Activated CD4-positive, CD25-positive, alpha-beta regulatory T cell treated with anti-CD3 and anti-CD28 coated beads, Interleukin-2, amount 50 U/mL, for 24 hours (primary cell): ENCODE measurements around the gene TMEM97.
A peak's percentile ranks its signal among the peaks of the same experiment; 100 is the strongest.

Experiments used
- ATAC-seq, 2 donors: fragments of 150-1000 bp; cut with Tn5 transposase; one replicate each; pipeline ENCODE4 v1.10.0; 2021; ENCODE audit warnings: mild to moderate bottlenecking in 1 of 2, moderate library complexity in 1 of 2

TMEM97 gene

DNA sequence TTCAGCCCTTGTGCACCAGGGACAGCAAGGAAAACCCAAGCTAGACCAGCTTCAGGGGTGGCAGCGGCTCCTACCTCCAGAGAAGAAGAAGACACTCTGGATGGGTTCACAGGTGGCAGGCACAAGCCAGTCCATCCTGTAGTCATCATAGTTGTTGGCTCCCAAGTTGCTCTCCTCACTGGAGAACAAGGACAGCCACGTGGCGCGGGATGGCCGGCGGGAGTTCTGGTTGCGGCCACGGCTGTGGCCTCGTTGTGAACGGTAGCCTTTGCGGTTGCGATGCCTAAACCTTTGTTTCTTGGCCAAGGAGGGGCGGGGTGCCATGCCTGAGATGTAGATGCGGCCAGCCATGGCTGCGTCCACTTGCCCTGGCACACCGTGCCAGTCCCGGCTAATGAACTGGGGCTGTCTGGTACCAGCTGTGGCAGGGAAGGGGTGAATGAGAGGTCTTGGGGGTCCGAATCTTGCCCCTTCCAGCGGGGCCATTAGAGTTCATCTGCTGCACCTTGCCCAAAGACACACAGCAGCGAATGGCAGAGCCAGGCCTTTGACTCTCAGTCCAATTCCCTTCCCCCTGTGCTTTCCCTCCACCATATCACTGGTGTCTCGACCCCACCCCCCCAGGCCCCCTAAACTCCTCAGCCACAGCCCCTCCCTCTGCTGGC, 48.8 kb downstream of the TMEM97 start:
- ATAC-seq: no peak

DNA sequence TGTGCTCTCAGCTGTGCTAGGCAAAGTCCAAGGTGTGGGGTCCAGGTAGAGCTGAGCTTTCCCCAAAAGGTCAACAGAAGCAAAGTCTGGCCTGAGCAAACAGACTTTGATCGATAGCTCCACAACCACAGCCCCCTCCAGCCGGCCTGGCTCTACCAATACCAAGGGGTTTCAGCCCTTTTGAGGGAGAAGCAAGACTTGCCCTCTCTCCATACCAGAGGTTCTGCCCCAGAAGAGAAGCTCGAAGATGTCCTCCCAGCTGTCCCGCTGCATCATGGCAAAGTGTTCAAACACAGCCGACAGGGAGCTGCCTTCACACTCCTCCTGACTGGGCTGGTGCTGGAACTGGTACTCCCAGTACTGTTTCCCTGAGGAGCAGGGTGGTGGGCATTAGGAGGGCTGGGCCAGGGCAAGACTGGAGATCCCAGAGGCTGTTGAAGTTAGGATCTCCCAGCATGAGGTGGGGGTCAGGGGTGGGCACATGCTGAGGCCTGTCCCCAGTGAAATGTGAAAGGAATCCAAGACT, 49.4 kb downstream of the TMEM97 start:
- ATAC-seq: no peak

DNA sequence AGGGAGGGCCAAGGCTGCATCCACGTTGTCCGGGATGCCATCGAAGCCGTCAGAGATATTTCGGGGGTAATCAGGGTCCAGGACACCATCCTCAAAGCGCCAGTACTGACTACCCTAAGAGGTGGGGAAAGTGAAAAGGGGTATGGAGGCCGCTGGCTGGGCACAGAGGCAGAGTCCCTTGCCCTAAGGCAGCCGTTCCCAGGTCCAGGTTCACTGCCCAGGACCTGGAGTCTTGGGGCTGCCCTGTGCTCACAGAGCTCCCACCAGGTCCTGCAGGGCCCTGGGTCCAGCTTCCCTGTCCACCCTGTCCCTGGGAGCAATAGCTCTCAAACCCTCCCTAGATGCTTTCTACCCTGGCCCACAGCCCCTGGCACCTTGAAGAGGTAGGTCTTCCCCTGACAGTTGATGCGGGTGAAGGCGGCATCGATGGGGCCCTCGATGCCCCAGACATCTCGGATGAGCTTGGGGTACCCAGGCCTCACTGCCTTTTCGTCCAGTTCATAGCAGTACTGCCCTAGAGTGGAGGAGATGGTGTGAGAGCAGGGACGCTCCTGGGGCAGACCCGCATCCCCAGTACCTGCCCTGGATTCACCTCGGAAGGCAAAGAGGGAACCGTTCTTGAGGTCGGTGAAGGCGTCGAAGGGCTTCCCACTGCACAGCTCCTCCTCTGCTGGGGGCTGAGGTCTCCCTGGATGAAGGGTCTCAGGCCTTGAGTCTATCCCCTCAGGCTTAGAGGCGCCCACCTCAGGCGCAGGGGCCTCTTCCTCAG, 50.1 kb downstream of the TMEM97 start:
- ATAC-seq: no peak

DNA sequence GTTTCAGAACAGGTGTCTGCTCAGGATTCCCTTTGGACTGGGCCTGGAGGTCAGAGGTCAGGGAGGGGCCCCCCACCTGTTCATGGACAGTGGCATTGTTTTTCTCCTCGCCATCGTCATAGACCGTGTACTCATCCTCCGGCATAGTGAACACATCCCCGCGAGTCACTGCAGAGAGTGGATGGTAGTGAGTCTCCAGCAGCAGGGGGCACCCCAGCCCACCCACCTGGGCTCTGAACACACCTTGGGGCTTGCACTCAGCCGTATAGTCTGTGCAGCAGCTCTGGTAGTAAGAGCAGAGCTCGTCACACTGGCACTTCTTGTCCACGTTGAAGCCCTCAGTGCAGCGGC, 50.7 kb downstream of the TMEM97 start:
- ATAC-seq: no peak

DNA sequence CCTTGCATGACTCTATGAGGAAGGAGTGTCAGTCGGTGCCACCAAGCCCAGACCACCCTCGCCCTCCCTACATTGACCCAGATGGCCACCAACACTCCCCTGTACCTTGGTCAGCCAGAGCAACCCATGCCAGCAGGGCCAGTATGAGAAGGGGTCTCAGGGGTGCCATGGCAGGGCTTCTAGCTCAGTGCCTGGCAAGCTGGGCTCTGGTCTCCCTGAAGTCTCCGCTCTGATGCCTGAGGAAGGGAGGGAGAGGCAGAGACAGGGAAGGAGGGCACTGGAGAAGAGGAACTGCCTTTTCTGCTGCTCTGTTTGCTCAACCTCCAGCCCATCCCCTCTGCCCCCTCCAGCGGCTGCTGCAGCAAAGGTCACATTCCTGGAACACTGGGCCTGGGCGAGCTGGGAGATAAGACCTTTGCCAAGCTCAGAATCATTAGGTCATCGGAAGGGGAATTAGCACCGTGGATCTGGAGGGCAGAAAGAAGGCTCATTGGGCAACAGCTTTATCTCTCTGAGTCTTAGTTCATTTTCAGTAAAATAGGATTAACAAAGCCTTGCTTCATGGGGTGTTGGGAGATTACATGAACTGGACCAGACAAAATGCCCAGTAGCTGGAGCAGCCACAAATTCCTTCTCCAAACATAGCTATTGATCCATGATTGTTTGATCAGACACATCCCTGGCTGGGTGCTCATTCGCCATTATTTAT, 51.2 kb downstream of the TMEM97 start, which contains the start of gene VTN:
VTN (minus strand) TSS at position 273 of the 709 bp plus-strand sequence; CDS start at position 169, 104 bp downstream.
- no peak for ATAC-seq

DNA sequence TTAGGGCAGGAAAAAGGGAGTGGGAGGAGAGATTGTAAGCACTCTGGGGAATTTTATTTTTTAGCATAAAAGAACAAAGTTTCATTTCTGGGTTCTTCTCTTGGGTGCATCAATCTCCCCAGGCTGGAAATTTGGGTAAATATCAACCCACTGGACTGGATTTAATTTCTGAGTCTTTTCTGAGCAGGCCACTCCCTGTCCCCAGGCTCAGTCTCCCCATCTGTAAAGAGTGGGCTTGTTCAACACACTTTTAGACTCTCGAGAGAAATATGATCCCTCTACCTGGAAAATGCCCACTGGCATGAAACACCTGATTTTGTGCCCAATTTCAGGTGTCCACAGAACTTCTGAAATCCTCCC, 51.7 kb downstream of the TMEM97 start:
- ATAC-seq: no peak

DNA sequence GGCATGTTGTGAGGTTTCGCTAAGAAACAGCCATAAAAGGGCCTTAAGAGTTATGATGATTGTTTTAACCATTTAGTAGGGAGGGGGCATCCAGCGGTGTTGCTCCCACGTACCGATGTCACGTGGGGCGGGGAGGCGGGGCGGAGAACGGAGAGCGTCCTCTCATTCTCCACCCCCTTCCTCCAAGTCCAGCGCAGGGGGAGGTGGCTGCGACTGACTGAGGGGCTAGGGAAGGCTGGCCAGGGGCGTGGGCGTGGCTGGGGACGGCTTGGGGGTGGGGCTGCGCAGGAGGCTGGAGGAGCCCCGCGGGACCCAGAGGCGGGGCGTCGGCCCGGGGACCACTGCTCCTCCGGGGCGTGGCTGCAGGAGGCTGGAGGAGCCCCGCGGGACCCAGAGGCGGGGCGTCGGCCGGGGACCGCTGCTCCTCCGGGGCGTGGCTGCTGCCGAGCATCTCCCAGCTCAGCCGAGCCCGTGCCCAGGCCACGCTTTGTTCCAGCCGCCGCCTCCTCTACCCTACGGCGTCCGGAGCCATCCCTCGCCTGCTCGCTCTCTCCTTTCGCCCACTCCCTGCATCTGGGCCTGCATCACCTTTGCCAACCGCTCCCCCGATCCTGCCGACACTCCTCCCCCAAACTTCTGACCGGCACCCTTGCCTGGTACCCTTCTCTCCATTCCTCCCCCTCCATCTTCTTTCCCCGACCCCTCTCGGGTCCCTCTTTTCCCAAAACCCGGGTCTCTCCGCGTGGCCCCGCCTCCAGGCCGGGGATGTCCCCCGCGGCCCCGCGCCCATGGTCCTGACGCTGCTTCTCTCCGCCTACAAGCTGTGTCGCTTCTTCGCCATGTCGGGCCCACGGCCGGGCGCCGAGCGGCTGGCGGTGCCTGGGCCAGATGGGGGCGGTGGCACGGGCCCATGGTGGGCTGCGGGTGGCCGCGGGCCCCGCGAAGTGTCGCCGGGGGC, 52.5 kb downstream of the TMEM97 start, which contains the start of gene SARM1:
SARM1 (plus strand) TSS at position 450 of the 958 bp plus-strand sequence; CDS start at position 789, 339 bp downstream.
- peak; percentile 90 to 92 for ATAC-seq

DNA sequence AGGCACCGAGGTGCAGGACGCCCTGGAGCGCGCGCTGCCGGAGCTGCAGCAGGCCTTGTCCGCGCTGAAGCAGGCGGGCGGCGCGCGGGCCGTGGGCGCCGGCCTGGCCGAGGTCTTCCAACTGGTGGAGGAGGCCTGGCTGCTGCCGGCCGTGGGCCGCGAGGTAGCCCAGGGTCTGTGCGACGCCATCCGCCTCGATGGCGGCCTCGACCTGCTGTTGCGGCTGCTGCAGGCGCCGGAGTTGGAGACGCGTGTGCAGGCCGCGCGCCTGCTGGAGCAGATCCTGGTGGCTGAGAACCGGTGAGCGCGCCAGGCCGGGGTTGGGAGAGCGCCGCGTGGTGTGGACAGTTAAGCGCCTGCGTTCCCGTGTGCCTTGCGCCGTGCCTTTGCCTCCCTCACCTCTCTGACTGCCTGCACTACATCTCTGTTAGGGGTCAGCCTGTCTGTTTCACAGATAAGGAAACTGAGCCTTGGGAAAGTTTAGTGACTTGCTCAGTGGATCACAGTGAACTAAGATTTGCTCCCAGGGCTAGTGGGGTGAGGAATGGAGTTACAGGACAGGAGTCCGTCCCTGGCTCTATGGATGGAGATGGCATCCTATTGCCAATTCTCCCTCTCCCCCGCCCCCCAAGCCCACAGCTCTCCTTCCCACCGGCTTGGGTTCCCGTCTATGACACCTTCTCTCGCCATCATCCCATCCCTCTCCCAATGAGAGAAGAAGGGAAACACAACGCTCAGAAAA, 53.4 kb downstream of the TMEM97 start:
- ATAC-seq: peak in 1 of 2 donors; percentile 2

DNA sequence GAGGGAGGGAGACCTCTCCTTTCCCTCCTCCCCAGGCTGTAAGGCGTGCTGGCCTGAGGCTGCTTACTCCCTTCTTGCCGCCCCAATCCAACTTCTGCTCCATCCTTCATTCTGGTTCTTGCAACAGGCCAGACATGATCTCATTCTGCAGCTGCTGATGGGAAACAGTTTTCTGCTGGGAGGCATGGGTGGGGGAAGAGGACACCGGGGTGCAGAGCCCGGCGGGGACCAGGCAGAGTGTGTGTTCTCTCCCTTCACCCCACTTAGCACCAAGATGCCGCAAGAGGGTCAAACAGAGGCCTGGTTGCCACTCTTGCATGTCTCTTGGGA, 53.9 kb downstream of the TMEM97 start:
- ATAC-seq: no peak
